GM18502 (cell line): ENCODE results near the gene ZNF222.
A peak's percentile ranks its signal among the peaks of the same experiment; 100 is the strongest.

Experiments used
- ATAC-seq: cut with Tn5 transposase; IDR thresholded peaks from one replicate; pipeline ENCODE4 v1.9.1; 2021; ENCODE audit warnings: mild to moderate bottlenecking; ENCODE audit not compliant: unreplicated experiment, poor library complexity

The ZNF222 gene

DNA sequence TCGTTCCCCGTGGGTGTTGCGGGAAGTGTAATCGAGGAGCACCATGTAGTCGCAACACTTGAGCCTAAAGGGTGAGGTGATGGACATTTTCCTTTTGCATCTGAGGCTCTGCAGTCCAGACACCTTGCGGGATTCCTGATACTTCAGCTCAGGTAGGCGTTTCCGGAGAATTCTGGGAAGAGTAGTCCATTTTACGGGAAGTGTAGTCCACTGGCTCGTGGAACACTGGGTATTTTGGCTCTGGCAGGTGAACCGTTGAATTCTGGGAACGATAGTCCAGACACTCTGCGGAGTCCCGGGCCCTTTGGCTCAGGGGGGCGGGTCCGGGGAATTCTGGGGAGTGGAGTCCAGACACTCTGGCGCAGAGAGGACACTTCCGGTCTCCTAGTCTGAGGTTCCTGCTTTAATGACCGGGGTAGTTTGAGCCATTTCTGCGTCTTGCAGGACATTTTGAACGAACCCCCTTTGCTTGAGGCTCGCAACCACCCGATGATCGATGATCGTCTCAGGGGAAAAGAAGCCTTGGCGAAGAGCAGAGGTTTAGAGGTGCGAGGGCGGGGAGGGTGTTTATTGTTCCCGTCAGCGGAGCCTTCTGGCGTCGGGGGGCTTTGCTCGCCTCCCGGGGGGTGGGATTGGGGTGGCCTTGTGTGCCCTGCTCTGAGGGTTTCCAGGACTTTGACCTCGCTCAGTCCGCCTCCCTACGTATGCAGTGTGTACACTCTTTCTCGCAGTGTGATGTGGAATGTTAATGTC, 26.6 kb downstream of the ZNF222 start, which contains the start of gene ZNF223:
ZNF223 (plus strand) TSS at position 387 of the 753 bp plus-strand sequence. CDS start 3,141 bp downstream, outside the sequence.
- peak; percentile 83 for ATAC-seq

DNA sequence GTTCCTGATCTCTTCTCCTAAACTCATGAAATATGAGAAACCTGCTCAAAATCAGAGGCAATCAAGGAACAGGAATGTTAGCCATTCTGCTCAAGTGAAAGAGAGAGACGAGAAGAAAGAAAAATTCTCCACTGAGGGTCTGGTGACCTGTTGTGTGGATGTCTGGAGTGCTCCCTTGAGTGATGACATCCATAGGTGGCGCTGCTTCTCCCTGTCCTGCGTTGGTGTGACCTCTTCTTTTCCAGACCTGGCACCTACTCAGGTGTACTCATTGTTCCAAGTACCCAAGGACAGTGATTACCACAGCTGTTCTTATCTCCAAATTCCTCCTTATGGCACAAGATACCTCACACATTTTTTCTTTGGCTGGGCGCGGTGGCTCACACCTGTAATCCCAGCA, 30.7 kb downstream of the ZNF222 start:
- no peak for ATAC-seq

DNA sequence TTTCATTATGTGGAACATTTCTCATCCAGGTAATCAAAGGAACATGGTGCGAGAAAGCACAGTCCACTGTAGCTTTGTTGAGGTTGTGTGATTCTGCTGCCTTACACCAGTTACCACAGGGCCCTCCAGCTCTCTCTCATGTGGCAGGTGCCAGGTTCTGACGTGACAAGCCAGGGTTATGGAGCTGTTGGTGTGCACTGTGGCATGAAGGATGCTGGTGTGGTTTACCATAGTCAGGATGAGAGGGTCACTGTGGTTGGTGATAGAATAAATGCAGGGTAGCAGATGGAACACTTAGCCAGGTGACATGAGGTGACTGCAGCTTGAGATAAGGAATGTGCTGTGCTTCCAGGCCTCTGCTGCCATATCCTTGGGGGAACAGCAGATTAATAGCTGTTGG, 34.0 kb downstream of the ZNF222 start:
- no peak for ATAC-seq

DNA sequence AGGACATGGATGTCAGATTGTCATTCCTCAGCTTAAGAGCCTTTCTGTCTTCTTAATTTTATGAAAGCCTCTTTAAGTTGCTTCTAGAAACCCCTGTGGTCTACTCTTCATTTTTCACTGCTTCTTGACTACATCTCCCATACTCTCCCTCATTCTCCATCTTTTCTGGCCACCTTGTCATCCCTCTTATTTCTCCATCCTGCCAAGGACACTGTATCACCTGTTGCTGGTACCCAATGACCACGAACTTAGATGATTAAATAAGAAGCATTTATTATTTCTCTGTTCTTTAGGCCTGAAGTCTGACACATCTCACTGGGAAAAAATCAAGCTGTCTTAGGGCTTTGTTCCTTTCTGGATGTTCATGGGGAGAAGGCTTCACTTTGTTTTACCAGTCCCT, 35.9 kb downstream of the ZNF222 start:
- no peak for ATAC-seq

DNA sequence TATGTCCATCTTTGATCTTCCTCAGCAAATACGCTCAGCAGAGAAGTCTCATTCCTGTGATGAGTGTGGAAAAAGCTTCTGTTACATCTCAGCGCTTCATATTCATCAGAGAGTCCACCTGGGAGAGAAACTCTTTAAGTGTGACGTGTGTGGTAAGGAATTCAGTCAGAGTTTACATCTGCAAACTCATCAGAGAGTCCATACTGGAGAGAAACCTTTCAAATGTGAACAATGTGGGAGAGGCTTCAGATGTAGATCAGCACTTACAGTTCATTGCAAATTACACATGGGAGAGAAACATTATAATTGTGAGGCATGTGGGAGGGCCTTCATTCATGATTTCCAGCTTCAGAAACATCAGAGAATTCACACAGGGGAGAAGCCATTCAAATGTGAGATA, 41.1 kb downstream of the ZNF222 start:
- no peak for ATAC-seq

DNA sequence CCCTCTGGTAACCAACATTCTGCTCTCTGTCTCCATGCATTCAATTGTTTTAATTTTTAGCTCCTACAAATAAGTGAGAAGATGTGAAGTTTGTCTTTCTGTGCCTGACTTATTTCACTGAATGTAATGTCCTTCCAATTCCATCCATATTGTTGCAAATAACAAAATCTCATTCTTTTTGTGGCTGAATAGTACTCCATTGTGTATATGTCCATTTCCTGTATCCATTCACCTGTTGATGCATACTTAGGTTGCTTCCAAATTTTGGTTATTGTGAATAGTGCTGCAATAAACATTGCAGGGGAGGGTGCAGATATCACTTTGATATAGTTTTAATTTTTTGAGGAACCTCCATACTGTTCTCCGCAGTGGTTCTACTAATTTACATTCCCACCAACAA, 44.2 kb downstream of the ZNF222 start:
- no peak for ATAC-seq

DNA sequence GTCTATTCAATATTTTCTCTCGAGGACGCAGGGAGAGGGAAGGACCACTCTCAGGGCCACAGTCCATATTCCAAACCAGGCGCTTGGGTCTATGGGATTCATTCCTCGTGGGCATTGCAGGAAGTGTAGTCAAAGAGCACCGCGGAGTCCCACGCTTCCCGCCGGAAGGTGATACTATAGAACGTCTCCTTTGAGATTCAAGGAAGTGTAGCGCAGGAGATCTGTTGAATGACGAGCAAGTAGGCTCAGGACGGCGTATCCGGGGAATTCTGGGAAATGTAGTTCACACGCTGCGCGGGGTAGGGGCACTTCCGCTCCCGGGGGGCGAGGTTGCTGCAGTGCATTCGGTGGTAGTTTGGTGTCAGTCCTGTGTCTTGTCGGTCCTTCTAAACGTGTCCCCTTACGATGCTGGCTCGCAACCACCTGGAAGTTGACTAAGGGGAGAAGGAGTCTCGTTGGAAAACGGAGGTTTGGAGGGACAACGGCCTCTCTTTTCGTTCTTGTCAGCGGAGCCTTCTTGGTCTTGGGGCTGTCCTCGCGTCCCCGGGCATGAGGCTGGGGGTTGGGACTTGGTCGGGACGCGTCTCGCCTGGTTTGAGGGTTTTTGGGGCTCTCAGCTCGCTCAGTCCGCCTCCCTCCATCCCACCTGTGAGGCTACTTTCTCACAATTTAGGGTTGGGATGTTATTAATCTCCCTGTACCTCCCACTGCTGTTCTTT, 46.8 kb downstream of the ZNF222 start, which contains the start of gene ZNF284:
ZNF284 (plus strand) TSS at position 336 of the 719 bp plus-strand sequence. CDS start 4,231 bp downstream, outside the sequence.
- ATAC-seq, result peak; percentile 95

DNA sequence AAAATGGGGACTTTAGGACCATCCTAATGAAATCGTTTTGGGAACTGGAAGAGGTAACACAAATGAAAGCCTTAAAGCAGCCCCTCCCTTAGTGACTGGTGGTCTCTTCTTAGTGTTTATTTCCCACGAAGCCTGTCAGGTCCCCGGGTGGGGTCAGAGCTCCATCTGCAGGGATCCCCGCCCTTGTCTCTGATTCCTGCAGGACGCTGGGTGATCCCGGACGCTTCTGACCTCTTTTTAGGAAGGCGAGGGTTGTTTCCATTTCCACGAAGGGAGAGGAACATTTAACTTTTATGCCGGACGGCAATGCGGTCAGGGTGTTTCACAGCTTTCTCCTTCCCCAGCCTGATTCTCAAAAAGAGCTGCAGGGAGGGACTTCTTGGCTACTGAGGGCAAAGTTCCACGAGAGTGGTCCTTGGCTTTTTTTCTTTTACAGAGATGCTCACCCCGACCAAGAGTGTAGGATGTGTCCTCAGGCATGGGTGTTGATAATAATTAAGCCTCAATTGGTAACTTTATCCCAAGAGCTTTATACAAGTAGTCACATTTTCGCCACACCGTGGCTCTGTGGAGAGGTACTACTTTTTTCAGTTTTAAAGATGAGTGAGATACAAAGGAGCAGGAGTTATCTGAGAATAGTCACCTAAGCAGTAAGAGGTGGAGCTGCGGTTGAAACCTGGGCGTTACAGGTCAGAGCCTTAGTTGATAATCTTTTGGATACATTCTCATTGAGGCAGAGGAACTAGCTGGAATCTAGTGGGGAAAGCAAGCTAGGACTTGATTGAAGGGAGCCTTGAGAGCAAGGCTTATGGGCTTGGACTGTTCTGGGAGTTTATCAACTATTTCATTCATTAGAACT, 47.6 kb downstream of the ZNF222 start:
- peak; percentile 12 for ATAC-seq

DNA sequence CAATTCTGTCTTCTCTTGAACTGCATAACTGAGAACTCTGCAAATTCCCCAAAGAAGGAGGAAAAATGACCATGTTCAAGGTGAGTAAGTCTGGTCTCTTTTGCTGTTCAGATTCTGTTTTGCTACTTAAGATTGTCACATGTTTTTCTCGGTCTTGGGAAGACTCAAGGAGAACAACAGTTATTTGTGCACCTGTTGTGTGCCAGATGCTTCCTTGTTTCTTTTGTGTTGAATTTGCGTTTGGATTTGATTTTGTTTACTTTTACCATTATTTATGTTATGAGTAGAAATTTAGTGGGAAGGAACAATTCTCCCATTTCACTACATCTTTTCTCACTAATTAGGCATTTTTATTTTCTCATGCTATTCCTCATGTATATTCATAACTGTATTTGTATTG, 51.1 kb downstream of the ZNF222 start:
- no peak for ATAC-seq
